Placental epithelial cell (primary cell): ENCODE measurements around the gene JMJD7. TPM values are rescaled to one million over a fixed set of nuclear protein-coding genes. Genes with fewer than 3 reads are reported as not detected.

ENCODE experiments used
- small RNA-seq: library from RNA; depleted of rRNA; stranded (forward); fragments of <200 nt; gene quantifications from one replicate; pipeline ENCODE3, GENCODE V24; 2012
- total RNA-seq: library from RNA; depleted of rRNA; stranded (reverse); fragments of >200 nt; gene quantifications from 2 replicates; pipeline ENCODE4 v1.2.3, GENCODE V29; 2012

JMJD7 gene
- total RNA-seq: 0.39 and 5.2 TPM in 2 replicates

GRCh38 chr15:41827880-41828806, at the start of gene JMJD7:
JMJD7 (plus strand) TSS chr15:41828092; CDS start chr15:41828125, 33 bp downstream.

GRCh38 chr15:41838400-41838897, 10.6 kb downstream of the JMJD7 start, which contains the start of gene PLA2G4B:
PLA2G4B (plus strand) TSS chr15:41838847; CDS start chr15:41838914, 67 bp downstream.

Small RNA genes within 50 kb of the gene (small RNA-seq; reads per million reads assigned to genes)
- gene JMJD7-PLA2G4B (not detected), gene MIR4310 (not detected), gene RNA5SP393 (not detected)

Other genes starting within 250 kb of the JMJD7 start
- 33.4 and 37.3 TPM in 2 replicates for gene MGA, start 167.7 kb upstream of the JMJD7 start, total RNA-seq
- gene MAPKBP1, start 53.6 kb upstream of the JMJD7 start, total RNA-seq: 12.0 and 19.6 TPM in 2 replicates
- gene PLA2G4B, start 10.8 kb downstream of the JMJD7 start, total RNA-seq: 0.33 and 2.0 TPM in 2 replicates
- 0.65 and 3.9 TPM in 2 replicates for gene SPTBN5, start 66.0 kb downstream of the JMJD7 start, total RNA-seq
- gene EHD4, start 144.5 kb downstream of the JMJD7 start, total RNA-seq: 57.7 and 64.4 TPM in 2 replicates
- gene PLA2G4E, start 192.9 kb downstream of the JMJD7 start, total RNA-seq: not detected in 2 replicates